ENCODE measurements around the gene AK6.
A peak's percentile ranks its signal among the peaks of the same experiment; 100 is the strongest.
"Not testable (repeated sequence)": the region's sequence is repeated elsewhere in the genome, so short reads cannot be mapped to it uniquely, and the experiment has no call there.

AK6 gene

GRCh38 chr5:69334793-69335268, 34.5 kb downstream of the AK6 start:
- no CpG with 5 or more reads among the region's 18 CpGs for WGBS (ENCODE audit: extremely low coverage, insufficient coverage, low lambda C conversion rate)
- no peak overlapping the region for H2AK5ac ChIP-seq (ENCODE audit: low read length)
- no peak overlapping the region for H4K5ac ChIP-seq (ENCODE audit: low read length)
- H3K4ac ChIP-seq (ENCODE audit: low read depth, low read length): no peak overlapping the region
- H4K8ac ChIP-seq (ENCODE audit: low read depth, low read length): no peak overlapping the region
- H3K36me3 ChIP-seq (ENCODE audit: control insufficient read depth, insufficient read depth, low read length): no peaks in the 10 kb centered on the region
- H3K27ac ChIP-seq (ENCODE audit: low read depth, low read length): no peak overlapping the region
- no peak overlapping the region for H2BK120ac ChIP-seq (ENCODE audit: low read depth, low read length)
- H3K79me2 ChIP-seq (ENCODE audit: control insufficient read depth, insufficient read depth, low read length): no peaks in the 10 kb centered on the region
- no peak overlapping the region for H3K23ac ChIP-seq (ENCODE audit: low read length)
- no peak overlapping the region for H3K4me3 ChIP-seq (ENCODE audit: low read length)
- H3K56ac ChIP-seq (ENCODE audit: low read length): no peak overlapping the region
- H2BK15ac ChIP-seq (replicated peaks; ENCODE audit: low read depth): no peak overlapping the region
- H3K79me1 ChIP-seq (ENCODE audit: low read length): no peaks in the 10 kb centered on the region
- no peak overlapping the region for H3K9ac ChIP-seq (ENCODE audit: low read length)
- no peak overlapping the region for H2BK5ac ChIP-seq (ENCODE audit: low read length)
- H3K4me1 ChIP-seq (ENCODE audit: control insufficient read depth, low read depth, low read length): no peaks in the 10 kb centered on the region
- H3K18ac ChIP-seq (ENCODE audit: low read length): no peak overlapping the region
- DNase-seq: peak; percentile 87
- no peaks in the 10 kb centered on the region for H3K27me3 ChIP-seq (ENCODE audit: insufficient read depth, low read length, poor library complexity)
- no peak overlapping the region for H3K4me2 ChIP-seq (ENCODE audit: low read length)

GRCh38 chr5:69333668-69334315, 35.5 kb downstream of the AK6 start:
- not testable (repeated sequence) for H3K4me2 ChIP-seq (ENCODE audit: low read length); H3K9ac ChIP-seq (ENCODE audit: low read length); DNase-seq; H3K27ac ChIP-seq (ENCODE audit: low read depth, low read length); H3K23ac ChIP-seq (ENCODE audit: low read length); H2BK120ac ChIP-seq (ENCODE audit: low read depth, low read length); H3K27me3 ChIP-seq (ENCODE audit: insufficient read depth, low read length, poor library complexity); H3K4ac ChIP-seq (ENCODE audit: low read depth, low read length); H3K56ac ChIP-seq (ENCODE audit: low read length); H3K18ac ChIP-seq (ENCODE audit: low read length); H3K79me2 ChIP-seq (ENCODE audit: control insufficient read depth, insufficient read depth, low read length); H3K79me1 ChIP-seq (ENCODE audit: low read length); H2AK5ac ChIP-seq (ENCODE audit: low read length); H4K8ac ChIP-seq (ENCODE audit: low read depth, low read length); H4K5ac ChIP-seq (ENCODE audit: low read length); H3K36me3 ChIP-seq (ENCODE audit: control insufficient read depth, insufficient read depth, low read length); H2BK5ac ChIP-seq (ENCODE audit: low read length); H2BK15ac ChIP-seq (replicated peaks; ENCODE audit: low read depth); H3K4me1 ChIP-seq (ENCODE audit: control insufficient read depth, low read depth, low read length); H3K4me3 ChIP-seq (ENCODE audit: low read length)
- no CpG with 5 or more reads among the region's 25 CpGs for WGBS (ENCODE audit: extremely low coverage, insufficient coverage, low lambda C conversion rate)

GRCh38 chr5:69331528-69332445, 37.5 kb downstream of the AK6 start:
- Histone ChIP-seq H2AK5ac (ENCODE audit: low read length) (no peak overlapping the region), H3K36me3 (ENCODE audit: control insufficient read depth, insufficient read depth, low read length) (no peaks in the 10 kb centered on the region), H3K4me2 (ENCODE audit: low read length) (no peak overlapping the region), H4K5ac (ENCODE audit: low read length) (no peak overlapping the region), H3K79me2 (ENCODE audit: control insufficient read depth, insufficient read depth, low read length) (no peaks in the 10 kb centered on the region), H3K4me3 (ENCODE audit: low read length) (no peak overlapping the region), H3K9ac (ENCODE audit: low read length) (no peak overlapping the region), H4K8ac (ENCODE audit: low read depth, low read length) (no peak overlapping the region), H3K18ac (ENCODE audit: low read length) (no peak overlapping the region), H3K79me1 (ENCODE audit: low read length) (no peaks in the 10 kb centered on the region), H3K4me1 (ENCODE audit: control insufficient read depth, low read depth, low read length) (no peaks in the 10 kb centered on the region), H3K4ac (ENCODE audit: low read depth, low read length) (no peak overlapping the region), H2BK15ac (replicated peaks; ENCODE audit: low read depth) (no peak overlapping the region), H3K56ac (ENCODE audit: low read length) (no peak overlapping the region), H3K27me3 (ENCODE audit: insufficient read depth, low read length, poor library complexity) (no peaks in the 10 kb centered on the region), H2BK120ac (ENCODE audit: low read depth, low read length) (no peak overlapping the region), H3K27ac (ENCODE audit: low read depth, low read length) (no peak overlapping the region), H2BK5ac (ENCODE audit: low read length) (no peak overlapping the region), H3K23ac (ENCODE audit: low read length) (no peak overlapping the region)
- DNase-seq: no peak
- WGBS (ENCODE audit: extremely low coverage, insufficient coverage, low lambda C conversion rate): no CpG with 5 or more reads among the region's 11 CpGs

- Histone ChIP-seq H3K27me3 (ENCODE audit: insufficient read depth, low read length, poor library complexity) (no peaks in the 10 kb centered on the region), H3K79me2 (ENCODE audit: control insufficient read depth, insufficient read depth, low read length) (no peaks in the 10 kb centered on the region), H4K5ac (ENCODE audit: low read length) (no peak overlapping the region), H3K56ac (ENCODE audit: low read length) (no peak overlapping the region), H2BK5ac (ENCODE audit: low read length) (no peak overlapping the region), H3K23ac (ENCODE audit: low read length) (no peak overlapping the region), H3K18ac (ENCODE audit: low read length) (no peak overlapping the region), H3K9ac (ENCODE audit: low read length) (no peak overlapping the region), H4K8ac (ENCODE audit: low read depth, low read length) (no peak overlapping the region), H2BK120ac (ENCODE audit: low read depth, low read length) (no peak overlapping the region), H3K79me1 (ENCODE audit: low read length) (no peaks in the 10 kb centered on the region), H3K27ac (ENCODE audit: low read depth, low read length) (no peak overlapping the region), H3K36me3 (ENCODE audit: control insufficient read depth, insufficient read depth, low read length) (no peaks in the 10 kb centered on the region), H3K4me2 (ENCODE audit: low read length) (no peak overlapping the region), H3K4me1 (ENCODE audit: control insufficient read depth, low read depth, low read length) (no peaks in the 10 kb centered on the region), H3K4ac (ENCODE audit: low read depth, low read length) (no peak overlapping the region), H2AK5ac (ENCODE audit: low read length) (no peak overlapping the region), H3K4me3 (ENCODE audit: low read length) (no peak overlapping the region), H2BK15ac (replicated peaks; ENCODE audit: low read depth) (no peak overlapping the region)
- no peak for DNase-seq
- no CpG with 5 or more reads among the region's 9 CpGs for WGBS (ENCODE audit: extremely low coverage, insufficient coverage, low lambda C conversion rate)
Observed at GRCh38 chr5:69329905-69330489, 39.3 kb downstream of the AK6 start.

- H2BK5ac ChIP-seq (ENCODE audit: low read length): no peak overlapping the region
- no peaks in the 10 kb centered on the region for H3K79me2 ChIP-seq (ENCODE audit: control insufficient read depth, insufficient read depth, low read length)
- no peak overlapping the region for H3K27ac ChIP-seq (ENCODE audit: low read depth, low read length)
- whole genome bisulfite sequencing (ENCODE audit: extremely low coverage, insufficient coverage, low lambda C conversion rate): no CpG with 5 or more reads among the region's 1 CpG
- H2AK5ac ChIP-seq (ENCODE audit: low read length): no peak overlapping the region
- H3K4me1 ChIP-seq (ENCODE audit: control insufficient read depth, low read depth, low read length): no peaks in the 10 kb centered on the region
- H3K4me3 ChIP-seq (ENCODE audit: low read length): no peak overlapping the region
- H3K9ac ChIP-seq (ENCODE audit: low read length): no peak overlapping the region
- H3K4ac ChIP-seq (ENCODE audit: low read depth, low read length): no peak overlapping the region
- DNase-seq: no peak
- no peak overlapping the region for H3K56ac ChIP-seq (ENCODE audit: low read length)
- no peaks in the 10 kb centered on the region for H3K27me3 ChIP-seq (ENCODE audit: insufficient read depth, low read length, poor library complexity)
- no peak overlapping the region for H4K8ac ChIP-seq (ENCODE audit: low read depth, low read length)
- no peaks in the 10 kb centered on the region for H3K36me3 ChIP-seq (ENCODE audit: control insufficient read depth, insufficient read depth, low read length)
- no peak overlapping the region for H2BK15ac ChIP-seq (replicated peaks; ENCODE audit: low read depth)
- H3K18ac ChIP-seq (ENCODE audit: low read length): no peak overlapping the region
- no peaks in the 10 kb centered on the region for H3K79me1 ChIP-seq (ENCODE audit: low read length)
- H3K4me2 ChIP-seq (ENCODE audit: low read length): no peak overlapping the region
- no peak overlapping the region for H2BK120ac ChIP-seq (ENCODE audit: low read depth, low read length)
- no peak overlapping the region for H4K5ac ChIP-seq (ENCODE audit: low read length)
- H3K23ac ChIP-seq (ENCODE audit: low read length): no peak overlapping the region
Observed at GRCh38 chr5:69326365-69326764, 43.0 kb downstream of the AK6 start.

All from mesendoderm (in vitro differentiated cells).